Neural progenitor cell (in vitro differentiated cells): ENCODE measurements around the gene NR2C2AP. TPM values are rescaled to one million over a fixed set of nuclear protein-coding genes. Genes with fewer than 3 reads are reported as not detected.

Experiments
- DNase-seq: peaks from one replicate; pipeline ENCODE4 v3.0.0-alpha.2; 2016; ENCODE audit warnings: low spot score
- H2AFZ ChIP-seq: fragments of 200-600 bp; sonication (generic); replicated peaks from 2 replicates; pipeline ENCODE4 v1.6.1; 2016; ENCODE audit warnings: antibody characterized with exemption
- H3F3A ChIP-seq: fragments of 200-600 bp; sonication (generic); 2 replicates; pipeline ENCODE4 v1.6.1; 2016; ENCODE audit warnings: antibody characterized with exemption, low read depth
- H3K27ac ChIP-seq: fragments of 200-600 bp; sonication (generic); 2 replicates; pipeline ENCODE4 v1.5.1; 2016; ENCODE audit warnings: mild to moderate bottlenecking
- H3K27me3 ChIP-seq: fragments of 200-600 bp; sonication (generic); 2 replicates; pipeline ENCODE4 v1.6.1; 2016; ENCODE audit warnings: mild to moderate bottlenecking, moderate library complexity
- H3K36me3 ChIP-seq: fragments of 200-600 bp; sonication (generic); 2 replicates; pipeline ENCODE4 v1.5.1; 2016
- H3K4me1 ChIP-seq: fragments of 200-600 bp; sonication (generic); 2 replicates; pipeline ENCODE4 v1.6.1; 2016; ENCODE audit warnings: mixed run types
- H3K4me2 ChIP-seq: fragments of 200-600 bp; sonication (generic); 2 replicates; pipeline ENCODE4 v1.6.1; 2016
- H3K4me3 ChIP-seq: fragments of 200-600 bp; sonication (generic); 2 replicates; pipeline ENCODE4 v1.5.1; 2016
- H3K79me2 ChIP-seq: fragments of 200-600 bp; sonication (generic); 2 replicates; pipeline ENCODE4 v1.6.1; 2016; ENCODE audit warnings: low read depth
- H3K9ac ChIP-seq: fragments of 200-600 bp; sonication (generic); 2 replicates; pipeline ENCODE4 v1.6.1; 2016
- H3K9me3 ChIP-seq: fragments of 200-600 bp; sonication (generic); 2 replicates; pipeline ENCODE4 v1.5.1; 2016; ENCODE audit warnings: low read depth
- H4K20me1 ChIP-seq: fragments of 200-600 bp; sonication (generic); 2 replicates; pipeline ENCODE4 v1.6.1; 2016; ENCODE audit warnings: low read depth
- H3K27ac Mint-ChIP-seq: 3 replicates; pipeline ENCODE4 v1.8.0; 2021; ENCODE audit warnings: mixed read lengths
- H3K27me3 Mint-ChIP-seq: 2 replicates; pipeline ENCODE4 v1.8.0; 2022; ENCODE audit warnings: low read depth, mild to moderate bottlenecking, inconsistent platforms, moderate library complexity, mixed read lengths; ENCODE audit not compliant: insufficient read depth
- H3K36me3 Mint-ChIP-seq: 3 replicates; pipeline ENCODE4 v1.8.0; 2021; ENCODE audit warnings: mixed read lengths
- H3K4me1 Mint-ChIP-seq: 3 replicates; pipeline ENCODE4 v1.8.0; 2021; ENCODE audit warnings: mixed read lengths
- H3K4me3 Mint-ChIP-seq: 3 replicates; pipeline ENCODE4 v1.8.0; 2021; ENCODE audit warnings: mild to moderate bottlenecking, moderate library complexity, mixed read lengths
- H3K9me3 Mint-ChIP-seq: 3 replicates; pipeline ENCODE4 v1.8.0; 2020; ENCODE audit warnings: mixed read lengths
- EZH2 ChIP-seq: fragments of 200-600 bp; sonication (generic); IDR thresholded peaks from 2 replicates; pipeline ENCODE4 v1.6.1; 2017; ENCODE audit warnings: antibody characterized with exemption, mild to moderate bottlenecking, moderate library complexity
- EZH2phosphoT487 ChIP-seq: fragments of 200-600 bp; sonication (generic); IDR thresholded peaks from 2 replicates; pipeline ENCODE4 v1.6.1; 2017; ENCODE audit warnings: antibody characterized with exemption
- small RNA-seq: library from RNA; depleted of rRNA; stranded (forward); fragments of <200 nt; gene quantifications from one replicate; pipeline ENCODE3, GENCODE V24; 2015
- total RNA-seq: library from RNA; depleted of rRNA; stranded (reverse); fragments of >200 nt; gene quantifications from 2 replicates; pipeline ENCODE4 v1.2.3, GENCODE V29; 2015; ENCODE audit warnings: low replicate concordance
- TF ChIP-seq, protein P1 (sequence below): fragments of 200-600 bp; sonication (generic); IDR thresholded peaks from 2 replicates; pipeline ENCODE4 v1.5.1; 2017; ENCODE audit warnings: antibody characterized with exemption, mild to moderate bottlenecking

The NR2C2AP gene
- total RNA-seq, 1 donor from 2014 or later = 7.6 TPM

DNA sequence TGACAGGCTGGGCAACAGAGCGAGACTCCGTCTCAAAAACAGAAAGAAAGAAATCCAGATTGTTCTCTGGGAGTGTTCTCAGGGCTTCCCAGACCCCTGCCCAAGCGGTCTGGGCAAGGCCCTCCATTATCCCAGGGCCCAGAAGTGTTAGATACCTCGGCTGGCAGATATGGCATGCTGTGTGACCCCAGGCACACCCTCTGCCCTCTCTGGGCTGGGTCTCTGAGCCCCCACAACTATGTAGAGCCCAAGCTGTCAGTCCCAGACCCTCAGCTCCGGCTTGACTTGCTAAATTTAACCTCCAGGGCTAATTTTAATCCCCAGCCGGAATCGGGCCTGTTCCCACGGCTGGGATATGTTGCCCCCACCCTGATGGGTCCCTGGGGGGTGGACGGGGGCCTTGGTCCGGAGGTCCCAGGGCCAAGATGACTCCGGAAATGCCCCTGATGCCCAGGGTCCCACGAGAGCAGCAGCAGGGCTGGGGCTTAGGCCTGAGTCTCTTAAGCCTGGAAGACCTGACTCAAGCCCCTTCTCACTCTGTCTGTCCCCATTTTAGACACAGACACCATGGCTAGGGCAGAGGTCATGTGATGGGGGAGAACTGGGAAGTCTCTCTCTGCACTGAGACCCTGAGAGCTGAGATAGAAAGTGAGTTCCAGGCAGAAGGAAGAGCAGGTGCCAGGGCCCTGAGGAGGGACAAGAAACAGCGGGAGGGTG lies 50.4 kb downstream of the NR2C2AP start:
- no peak overlapping the region for H3K4me2 ChIP-seq
- DNase-seq = no peak
- no peak overlapping the region for H3K4me3 Mint-ChIP-seq
- no peaks in the 10 kb centered on the region for H3K9me3 ChIP-seq
- H3K9me3 Mint-ChIP-seq = no peaks in the 10 kb centered on the region
- H3K9ac ChIP-seq = no peak overlapping the region
- H3K36me3 Mint-ChIP-seq = no peaks in the 10 kb centered on the region
- no peaks in the 10 kb centered on the region for H3K4me1 Mint-ChIP-seq
- no peaks in the 10 kb centered on the region for H3K27me3 ChIP-seq
- no peak overlapping the region for H3K4me3 ChIP-seq
- TF ChIP-seq, protein P1, sequence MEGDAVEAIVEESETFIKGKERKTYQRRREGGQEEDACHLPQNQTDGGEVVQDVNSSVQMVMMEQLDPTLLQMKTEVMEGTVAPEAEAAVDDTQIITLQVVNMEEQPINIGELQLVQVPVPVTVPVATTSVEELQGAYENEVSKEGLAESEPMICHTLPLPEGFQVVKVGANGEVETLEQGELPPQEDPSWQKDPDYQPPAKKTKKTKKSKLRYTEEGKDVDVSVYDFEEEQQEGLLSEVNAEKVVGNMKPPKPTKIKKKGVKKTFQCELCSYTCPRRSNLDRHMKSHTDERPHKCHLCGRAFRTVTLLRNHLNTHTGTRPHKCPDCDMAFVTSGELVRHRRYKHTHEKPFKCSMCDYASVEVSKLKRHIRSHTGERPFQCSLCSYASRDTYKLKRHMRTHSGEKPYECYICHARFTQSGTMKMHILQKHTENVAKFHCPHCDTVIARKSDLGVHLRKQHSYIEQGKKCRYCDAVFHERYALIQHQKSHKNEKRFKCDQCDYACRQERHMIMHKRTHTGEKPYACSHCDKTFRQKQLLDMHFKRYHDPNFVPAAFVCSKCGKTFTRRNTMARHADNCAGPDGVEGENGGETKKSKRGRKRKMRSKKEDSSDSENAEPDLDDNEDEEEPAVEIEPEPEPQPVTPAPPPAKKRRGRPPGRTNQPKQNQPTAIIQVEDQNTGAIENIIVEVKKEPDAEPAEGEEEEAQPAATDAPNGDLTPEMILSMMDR = no peak
- TF ChIP-seq EZH2 = no peak
- no peak for TF ChIP-seq EZH2phosphoT487
- no peaks in the 10 kb centered on the region for H3K79me2 ChIP-seq
- peaks cover 6% of the 10 kb centered on the region for H3K27me3 Mint-ChIP-seq
- H3K27ac Mint-ChIP-seq = no peak overlapping the region
- H3K4me1 ChIP-seq = no peaks in the 10 kb centered on the region
- no peak overlapping the region for H3K27ac ChIP-seq
- no peak overlapping the region for H2AFZ ChIP-seq
- H3F3A ChIP-seq = no peaks in the 10 kb centered on the region
- H3K36me3 ChIP-seq = no peaks in the 10 kb centered on the region
- no peaks in the 10 kb centered on the region for H4K20me1 ChIP-seq

DNA sequence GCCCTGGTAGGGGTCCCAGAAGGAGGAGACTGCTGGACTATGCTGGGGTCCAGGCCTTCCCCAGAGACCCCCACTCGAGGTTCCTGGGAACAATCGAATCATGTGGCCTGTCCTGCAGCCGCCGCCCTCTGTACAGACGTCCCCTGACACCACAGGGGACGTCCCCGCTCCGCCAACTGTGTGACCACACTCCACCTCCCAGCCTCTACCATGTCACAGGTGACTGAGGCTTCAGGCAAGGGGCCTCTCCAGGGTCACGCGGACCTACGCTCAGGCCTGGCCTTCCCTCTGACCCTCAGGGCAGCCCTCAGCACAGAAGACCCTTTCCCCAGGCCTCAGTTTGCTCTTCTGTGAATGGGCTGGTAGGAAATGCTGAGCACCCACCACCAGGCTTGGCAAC lies 51.8 kb downstream of the NR2C2AP start:
- Histone ChIP-seq H3K36me3 (no peaks in the 10 kb centered on the region), H3K27me3 (no peaks in the 10 kb centered on the region), H3K9ac (no peak overlapping the region), H3K4me3 (no peak overlapping the region), H4K20me1 (no peaks in the 10 kb centered on the region), H3K27ac (no peak overlapping the region), H3K4me2 (no peak overlapping the region), H3K4me1 (no peaks in the 10 kb centered on the region), H3K79me2 (no peaks in the 10 kb centered on the region), H2AFZ (no peak overlapping the region), H3K9me3 (no peaks in the 10 kb centered on the region), H3F3A (no peaks in the 10 kb centered on the region)
- no peaks in the 10 kb centered on the region for H3K9me3 Mint-ChIP-seq
- no peak overlapping the region for H3K27ac Mint-ChIP-seq
- H3K4me1 Mint-ChIP-seq = no peaks in the 10 kb centered on the region
- no peak overlapping the region for H3K4me3 Mint-ChIP-seq
- no peak for TF ChIP-seq EZH2
- TF ChIP-seq, protein P1 = no peak
- no peak for TF ChIP-seq EZH2phosphoT487
- H3K36me3 Mint-ChIP-seq = no peaks in the 10 kb centered on the region
- no peak for DNase-seq
- H3K27me3 Mint-ChIP-seq = peaks cover 6% of the 10 kb centered on the region

Small RNA genes within 50 kb of the gene (small RNA-seq; reads per million reads assigned to genes)
- gene RNU6-1028P = not detected

Other genes starting within 250 kb of the NR2C2AP start
- 123 and 125 TPM in 2 replicates for gene SUGP2, start 169.9 kb downstream of the NR2C2AP start, total RNA-seq
- 18.1 and 35.0 TPM in 2 replicates for gene ARMC6, start 169.8 kb downstream of the NR2C2AP start, total RNA-seq
- 4.0 and 6.2 TPM in 2 replicates for gene SLC25A42, start 139.4 kb downstream of the NR2C2AP start, total RNA-seq
- gene TMEM161A, start 64.9 kb downstream of the NR2C2AP start, total RNA-seq = 13.3 and 38.3 TPM in 2 replicates
- 0.15 TPM in 1 of 2 replicates, not detected in the other for gene MEF2B, start 33.2 kb downstream of the NR2C2AP start, total RNA-seq
- 6.3 and 15.1 TPM in 2 replicates for gene BORCS8, start 11.3 kb downstream of the NR2C2AP start, total RNA-seq
- 31.2 and 60.9 TPM in 2 replicates for gene RFXANK, start 11.2 kb downstream of the NR2C2AP start, total RNA-seq
- 4.8 and 12.9 TPM in 2 replicates for gene NCAN, start 8.5 kb upstream of the NR2C2AP start, total RNA-seq
- 2.6 and 8.3 TPM in 2 replicates for gene TM6SF2, start 69.9 kb upstream of the NR2C2AP start, total RNA-seq
- gene SUGP1, start 117.1 kb upstream of the NR2C2AP start, total RNA-seq = 46.1 and 46.9 TPM in 2 replicates
- gene MAU2, start 117.4 kb upstream of the NR2C2AP start, total RNA-seq = 35.0 and 47.3 TPM in 2 replicates
- gene GATAD2A, start 202.3 kb upstream of the NR2C2AP start, total RNA-seq = 37.9 and 49.8 TPM in 2 replicates